PC-9 (cell line): ENCODE data around the gene ADGRL3. TPM values are rescaled to one million over a fixed set of nuclear protein-coding genes. Genes with fewer than 3 reads are reported as not detected.

Experiments used
- BruUV-seq: library from RNA; stranded (reverse); fragments of 400-500 nt; replicated peaks from 2 replicates; lab custom pipeline; 2021; lab: Mats Ljungman, UMichigan
- CTCF ChIA-PET: fragments of 300-600 bp; sonication (Branson Sonifier 250); formaldehyde crosslinking; loops from one replicate; lab custom pipeline; 2022; ENCODE audit warnings: antibody characterized with exemption; lab: Charles Lee
- POLR2A ChIA-PET: fragments of 300-600 bp; sonication (Branson Sonifier 250); formaldehyde crosslinking; loops from one replicate; lab custom pipeline; 2022; ENCODE audit warnings: antibody characterized with exemption; ENCODE audit not compliant: unreplicated experiment; lab: Charles Lee
- DNase-seq, 2 experiments: peaks; one replicate each; pipeline versions ENCODE4 v3.0.0 to v3.0.0-alpha.2; 2015 to 2022; ENCODE audit warnings: mixed read lengths in 1 of 2
- H2AFZ ChIP-seq: fragments of 200-600 bp; sonication (generic); 2 replicates; pipeline ENCODE4 v1.8.1; 2017; ENCODE audit warnings: antibody characterized with exemption
- H3F3A ChIP-seq: fragments of 200-600 bp; sonication (generic); 2 replicates; pipeline ENCODE4 v1.8.1; 2017; ENCODE audit warnings: antibody characterized with exemption, mild to moderate bottlenecking, low read depth; ENCODE audit not compliant: insufficient read depth
- H3K27ac ChIP-seq: fragments of 200-600 bp; sonication (generic); 2 replicates; pipeline ENCODE4 v1.6.1; 2016; ENCODE audit warnings: mixed run types
- H3K27me3 ChIP-seq: fragments of 200-600 bp; sonication (generic); 2 replicates; pipeline ENCODE4 v1.6.1; 2016; ENCODE audit warnings: low read depth, mixed run types; ENCODE audit not compliant: insufficient read depth
- H3K36me3 ChIP-seq: fragments of 200-600 bp; sonication (generic); 2 replicates; pipeline ENCODE4 v1.6.1; 2016; ENCODE audit warnings: low read depth, mixed run types
- H3K4me1 ChIP-seq: fragments of 200-600 bp; sonication (generic); replicated peaks from 2 replicates; pipeline ENCODE4 v1.6.1; 2016; ENCODE audit warnings: mixed run types; ENCODE audit not compliant: insufficient read depth
- H3K4me2 ChIP-seq: fragments of 200-600 bp; sonication (generic); 2 replicates; pipeline ENCODE4 v1.6.1; 2017; ENCODE audit warnings: mixed run types
- H3K4me3 ChIP-seq: fragments of 200-600 bp; sonication (generic); 2 replicates; pipeline ENCODE4 v1.6.1; 2016; ENCODE audit warnings: mixed run types
- H3K79me2 ChIP-seq: fragments of 200-600 bp; sonication (generic); 2 replicates; pipeline ENCODE4 v1.6.1; 2017; ENCODE audit warnings: low read depth, mixed run types
- H3K9me2 ChIP-seq: fragments of 200-600 bp; sonication (generic); 2 replicates; pipeline ENCODE4 v1.8.1; 2017; ENCODE audit warnings: mild to moderate bottlenecking; ENCODE audit not compliant: insufficient read depth
- H3K9me3 ChIP-seq: fragments of 200-600 bp; sonication (generic); 2 replicates; pipeline ENCODE4 v1.8.1; 2016; ENCODE audit warnings: low read depth; ENCODE audit not compliant: insufficient read depth
- H4K20me1 ChIP-seq: fragments of 200-600 bp; sonication (generic); 2 replicates; pipeline ENCODE4 v1.8.1; 2017; ENCODE audit not compliant: insufficient read depth
- CTCF ChIP-seq: fragments of 200-600 bp; sonication (generic); conservative IDR thresholded peaks from 2 replicates; pipeline ENCODE4 v1.6.1; 2017; ENCODE audit warnings: mixed run types, antibody characterized with exemption, mild to moderate bottlenecking, moderate library complexity
- EZH2 ChIP-seq: fragments of 200-600 bp; sonication (generic); IDR thresholded peaks from 2 replicates; pipeline ENCODE4 v1.8.0; 2017; ENCODE audit warnings: antibody characterized with exemption, low read depth
- intact Hi-C: fragments of 100-400 bp; cut with micrococcal nuclease; formaldehyde crosslinking; loops from one replicate; pipeline ENCODE4 v1.10.0; 2022; ENCODE audit not compliant: unreplicated experiment
- total RNA-seq: library from RNA; stranded (reverse); gene quantifications from 2 replicates; pipeline ENCODE4 v1.2.3, GENCODE V29; 2021

The ADGRL3 gene
- total RNA-seq, 1 experiment from 2014 or later = 1.6 TPM

- H3K4me2 ChIP-seq = no peak overlapping the region
- no peaks in the 10 kb centered on the region for H3K79me2 ChIP-seq
- H3K9me3 ChIP-seq = no peaks in the 10 kb centered on the region
- no peak overlapping the region for H3K27ac ChIP-seq
- no peak for DNase-seq
- H3K9me2 ChIP-seq = no peaks in the 10 kb centered on the region
- no peaks in the 10 kb centered on the region for H3K27me3 ChIP-seq
- ChIA-PET CTCF (no interaction called here), POLR2A (no interaction called here)
- H4K20me1 ChIP-seq = no peaks in the 10 kb centered on the region
- BruUV-seq = no TSS peak
- no peak overlapping the region for H3K4me3 ChIP-seq
- intact Hi-C loops = no loop called here
- no peaks in the 10 kb centered on the region for H3K36me3 ChIP-seq
- no peaks in the 10 kb centered on the region for H3K4me1 ChIP-seq
- no peaks in the 10 kb centered on the region for H3F3A ChIP-seq
- TF ChIP-seq CTCF (no peak), EZH2 (no peak)
- no peak overlapping the region for H2AFZ ChIP-seq
Measured at GRCh38 chr4:62004881-62005280, 804.8 kb downstream of the ADGRL3 start.

DNA sequence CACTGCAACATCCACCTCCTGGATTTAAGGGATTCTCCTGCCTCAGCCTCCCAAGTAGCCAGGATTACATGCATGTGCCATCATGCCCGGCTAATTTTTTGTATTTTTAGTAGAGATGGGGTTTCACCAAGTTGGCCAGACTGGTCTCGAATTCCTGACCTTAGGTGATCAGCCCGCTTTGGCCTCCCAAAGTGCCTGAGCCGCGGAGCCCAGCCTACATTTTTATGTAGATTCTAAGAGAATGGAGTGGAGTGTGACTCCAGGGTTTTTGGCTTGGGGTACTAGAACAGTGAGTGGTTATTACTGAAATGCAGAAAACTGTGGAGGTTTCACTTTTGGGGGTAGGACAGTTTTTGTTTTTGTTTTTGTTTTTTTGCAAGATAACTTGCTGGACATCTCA is 806.0 kb downstream of the ADGRL3 start:
- H3K4me3 ChIP-seq = no peak overlapping the region
- no peak overlapping the region for H3K4me2 ChIP-seq
- H4K20me1 ChIP-seq = no peaks in the 10 kb centered on the region
- no peaks in the 10 kb centered on the region for H3K79me2 ChIP-seq
- H3K27me3 ChIP-seq = no peaks in the 10 kb centered on the region
- DNase-seq = no peak
- no peaks in the 10 kb centered on the region for H3K9me3 ChIP-seq
- H3K4me1 ChIP-seq = no peaks in the 10 kb centered on the region
- H3K9me2 ChIP-seq = no peaks in the 10 kb centered on the region
- BruUV-seq = no TSS peak
- H3K36me3 ChIP-seq = no peaks in the 10 kb centered on the region
- CTCF ChIA-PET = no interaction called here
- no peak overlapping the region for H2AFZ ChIP-seq
- intact Hi-C loops = no loop called here
- TF ChIP-seq EZH2 = no peak
- TF ChIP-seq CTCF = no peak
- no peak overlapping the region for H3K27ac ChIP-seq
- POLR2A ChIA-PET = no interaction called here
- H3F3A ChIP-seq = no peaks in the 10 kb centered on the region

DNA sequence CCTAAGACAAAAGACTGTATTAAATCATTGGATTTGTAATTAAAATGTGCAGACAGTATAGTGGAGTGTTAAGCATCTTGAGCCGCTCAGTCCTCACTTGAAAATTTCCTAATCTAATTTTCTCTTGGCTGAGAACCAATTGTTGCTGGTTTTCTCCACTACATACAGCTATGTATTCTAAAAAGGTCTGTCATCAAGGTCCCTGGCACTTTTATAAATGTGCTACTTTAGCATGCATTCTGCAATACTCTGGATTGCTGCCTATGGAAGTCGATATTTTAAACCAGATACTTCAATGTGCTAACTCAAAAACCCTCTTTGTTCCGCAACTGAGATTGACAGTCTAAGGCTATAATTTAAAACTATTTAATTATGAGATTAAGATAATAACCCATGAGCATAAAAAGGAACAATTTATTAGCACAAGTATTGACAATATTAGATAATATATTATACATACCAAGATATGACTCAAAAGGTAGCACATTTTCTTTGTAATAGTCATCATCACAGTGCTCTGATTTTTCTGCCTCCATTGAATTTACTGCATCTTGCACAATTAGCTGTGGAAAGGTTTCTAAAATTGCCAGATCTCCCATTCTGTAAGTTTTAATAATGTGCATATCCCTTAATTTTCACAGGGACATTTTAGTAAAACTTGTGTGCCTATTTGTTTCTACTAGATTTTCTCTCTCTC is 815.1 kb downstream of the ADGRL3 start:
- H3K27me3 ChIP-seq = no peaks in the 10 kb centered on the region
- intact Hi-C loops = no loop called here
- no peak overlapping the region for H3K4me2 ChIP-seq
- H3K4me1 ChIP-seq = no peaks in the 10 kb centered on the region
- no peaks in the 10 kb centered on the region for H3K9me2 ChIP-seq
- ChIA-PET POLR2A (no interaction called here), CTCF (no interaction called here)
- no peaks in the 10 kb centered on the region for H3K36me3 ChIP-seq
- no TSS peak for BruUV-seq
- DNase-seq = no peak
- no peaks in the 10 kb centered on the region for H3K9me3 ChIP-seq
- no peak overlapping the region for H3K27ac ChIP-seq
- H4K20me1 ChIP-seq = no peaks in the 10 kb centered on the region
- H3K79me2 ChIP-seq = no peaks in the 10 kb centered on the region
- H3K4me3 ChIP-seq = no peak overlapping the region
- TF ChIP-seq CTCF (no peak), EZH2 (no peak)
- H3F3A ChIP-seq = no peaks in the 10 kb centered on the region
- H2AFZ ChIP-seq = no peak overlapping the region
